ENCODE results near the gene RAB27A.

GRCh38 chr15:55320238-55320550 lies 30.6 kb upstream of the RAB27A start:
- TF ChIP-seq FOXK2 (IDR thresholded peaks at IDR 0.05) (no peak), FOXM1 (IDR thresholded peaks at IDR 0.05; ENCODE audit: borderline replicate concordance) (no peak), ZNF384 (IDR thresholded peaks at IDR 0.05) (no peak), BHLHE40 (IDR thresholded peaks at IDR 0.05; ENCODE audit: borderline replicate concordance) (no peak), NFRKB (IDR thresholded peaks at IDR 0.05) (no peak), SP1 (IDR thresholded peaks at IDR 0.05) (no peak), ARNT (IDR thresholded peaks at IDR 0.05) (no peak), FOXA1 (IDR thresholded peaks at IDR 0.05) (no peak)
- TF ChIP-seq, protein P1, sequence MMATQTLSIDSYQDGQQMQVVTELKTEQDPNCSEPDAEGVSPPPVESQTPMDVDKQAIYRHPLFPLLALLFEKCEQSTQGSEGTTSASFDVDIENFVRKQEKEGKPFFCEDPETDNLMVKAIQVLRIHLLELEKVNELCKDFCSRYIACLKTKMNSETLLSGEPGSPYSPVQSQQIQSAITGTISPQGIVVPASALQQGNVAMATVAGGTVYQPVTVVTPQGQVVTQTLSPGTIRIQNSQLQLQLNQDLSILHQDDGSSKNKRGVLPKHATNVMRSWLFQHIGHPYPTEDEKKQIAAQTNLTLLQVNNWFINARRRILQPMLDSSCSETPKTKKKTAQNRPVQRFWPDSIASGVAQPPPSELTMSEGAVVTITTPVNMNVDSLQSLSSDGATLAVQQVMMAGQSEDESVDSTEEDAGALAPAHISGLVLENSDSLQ (IDR thresholded peaks at IDR 0.05): no peak
